H54 (cell line): Measurements from ENCODE around the gene S100A6.
"Not testable (repeated sequence)": the region's sequence is repeated elsewhere in the genome, so short reads cannot be mapped to it uniquely, and the experiment has no call there.

ENCODE experiments used
- DNase-seq: peaks from one replicate; pipeline ENCODE4 v3.0.0; 2011; ENCODE audit warnings: low spot score, mixed read lengths; ENCODE audit not compliant: insufficient read length
- FAIRE-seq: peaks from 3 replicates; lab custom pipeline; 2011; peaks lifted over from hg19 to GRCh38; lab: Jason Lieb, UNC
- POLR2A ChIP-seq: IDR thresholded peaks from 2 replicates; pipeline ENCODE4 v1.6.1; 2011; ENCODE audit warnings: low read depth, mild to moderate bottlenecking, low read length

S100A6 gene

GRCh38 chr1:153520818-153521476, 14.8 kb downstream of the S100A6 start:
- no peak for TF ChIP-seq POLR2A
- FAIRE-seq, result no peak
- DNase-seq, result no peak

GRCh38 chr1:153520137-153520691, 15.6 kb downstream of the S100A6 start:
- not testable (repeated sequence) for FAIRE-seq, DNase-seq

- TF ChIP-seq POLR2A, result no peak
- FAIRE-seq (no peak), DNase-seq (no peak)
These were observed 16.5 kb downstream of the S100A6 start for GRCh38 chr1:153519242-153519641.

GRCh38 chr1:153515504-153516394, 20.0 kb downstream of the S100A6 start:
- FAIRE-seq (no peak), DNase-seq (no peak)
- TF ChIP-seq POLR2A, result no peak

GRCh38 chr1:153513666-153514065, 22.1 kb downstream of the S100A6 start:
- TF ChIP-seq POLR2A, result no peak
- no peak for FAIRE-seq

GRCh38 chr1:153513023-153513422, 22.8 kb downstream of the S100A6 start:
- DNase-seq (no peak), FAIRE-seq (no peak)
- TF ChIP-seq POLR2A, result no peak

More at GRCh38 chr1:153513666-153514065, 22.1 kb downstream of the S100A6 start:
- no peak for DNase-seq

GRCh38 chr1:153510984-153511410, 24.8 kb downstream of the S100A6 start:
- no peak for TF ChIP-seq POLR2A
- FAIRE-seq (no peak), DNase-seq (no peak)

GRCh38 chr1:153509729-153510354, 25.9 kb downstream of the S100A6 start:
- DNase-seq (no peak), FAIRE-seq (no peak)
- TF ChIP-seq POLR2A, result no peak

GRCh38 chr1:153509036-153509435, 26.8 kb downstream of the S100A6 start:
- FAIRE-seq (no peak), DNase-seq (no peak)
- no peak for TF ChIP-seq POLR2A

- DNase-seq (no peak), FAIRE-seq (no peak)
- TF ChIP-seq POLR2A, result no peak
These were observed 27.7 kb downstream of the S100A6 start for GRCh38 chr1:153507926-153508583.

GRCh38 chr1:153506831-153507413, 28.9 kb downstream of the S100A6 start:
- DNase-seq, result peak; percentile 70
- FAIRE-seq, result no peak
- no peak for TF ChIP-seq POLR2A

GRCh38 chr1:153506386-153506785, 29.4 kb downstream of the S100A6 start:
- no peak for FAIRE-seq
- no peak for TF ChIP-seq POLR2A
- no peak for DNase-seq

- no peak for TF ChIP-seq POLR2A
- no peak for FAIRE-seq
- no peak for DNase-seq
These were observed 30.2 kb downstream of the S100A6 start for GRCh38 chr1:153505576-153505975.
